HepG2 (cell line): ENCODE measurements around the gene GPR62. TPM values are rescaled to one million over a fixed set of nuclear protein-coding genes. Genes with fewer than 3 reads are reported as not detected.

ENCODE experiments used
- CREB1 ChIP-seq, 2 experiments: fragments of 450-650 bp in 1 of 2; IDR thresholded peaks; 2 replicates each; pipeline ENCODE4 v1.6.1; 2016 to 2017; ENCODE audit warnings: control low read depth in 1 of 2, mild to moderate bottlenecking in 1 of 2, missing compliant biosample characterization in 1 of 2, missing genetic modification characterization in 1 of 2
- EP300 ChIP-seq, 3 experiments: sonication (generic) in 1 of 3; formaldehyde crosslinking in 1 of 3; IDR thresholded peaks; 2 replicates each; pipeline versions ENCODE4 v1.5.1 to v1.6.1; 2011 to 2020; ENCODE audit warnings: low read depth in 2 of 3, low read length in 2 of 3, borderline replicate concordance in 1 of 3, improper control_type of control experiment in 1 of 3, mild to moderate bottlenecking in 1 of 3, missing genetic modification reagents in 1 of 3, moderate library complexity in 1 of 3
- KLF16 ChIP-seq, 2 experiments: sonication (generic) in 1 of 2; formaldehyde crosslinking in 1 of 2; IDR thresholded peaks; 2 replicates each; pipeline versions ENCODE4 v1.6.1 to v1.8.0; 2016 to 2023; ENCODE audit warnings: missing genetic modification reagents in 2 of 2, missing compliant biosample characterization in 1 of 2
- MBNL3 ChIP-seq: fragments of 250-450 bp; sonication (Bioruptor Pico); conservative IDR thresholded peaks from 2 replicates; pipeline ENCODE4 v1.8.0; 2022; ENCODE audit warnings: mild to moderate bottlenecking, inconsistent platforms
- NCOA5 ChIP-seq: sonication (generic); formaldehyde crosslinking; IDR thresholded peaks from 2 replicates; pipeline ENCODE4 v1.4.0; 2020; ENCODE audit warnings: missing genetic modification reagents
- NFE2L1 ChIP-seq: sonication (generic); formaldehyde crosslinking; IDR thresholded peaks from 2 replicates; pipeline ENCODE4 v1.4.0; 2020; ENCODE audit warnings: missing genetic modification reagents, mild to moderate bottlenecking, borderline replicate concordance
- RBAK ChIP-seq: sonication (generic); formaldehyde crosslinking; IDR thresholded peaks from 2 replicates; pipeline ENCODE4 v1.5.1; 2020; ENCODE audit warnings: mild to moderate bottlenecking, missing genetic modification reagents
- RFXANK ChIP-seq: IDR thresholded peaks from 2 replicates; pipeline ENCODE4 v1.6.1; 2016
- SUZ12 ChIP-seq: fragments of 150-350 bp; IDR thresholded peaks from 2 replicates; pipeline ENCODE4 v1.6.1; 2014; ENCODE audit warnings: low read depth, low read length
- TBP ChIP-seq: sonication (generic); formaldehyde crosslinking; IDR thresholded peaks from 2 replicates; pipeline ENCODE4 v1.5.0; 2020; ENCODE audit warnings: missing genetic modification reagents
- TRIM24 ChIP-seq: sonication (generic); formaldehyde crosslinking; IDR thresholded peaks from 2 replicates; pipeline ENCODE4 v1.8.0; 2022; ENCODE audit warnings: mild to moderate bottlenecking, missing genetic modification reagents
- ZBTB38 ChIP-seq: sonication (generic); formaldehyde crosslinking; IDR thresholded peaks from 2 replicates; pipeline ENCODE4 v1.5.1; 2020; ENCODE audit warnings: mild to moderate bottlenecking, missing genetic modification reagents
- ZNF124 ChIP-seq: sonication (generic); formaldehyde crosslinking; IDR thresholded peaks from 2 replicates; pipeline ENCODE4 v1.4.0; 2020; ENCODE audit warnings: missing genetic modification reagents
- ZNF232 ChIP-seq: sonication (generic); formaldehyde crosslinking; IDR thresholded peaks from 2 replicates; pipeline ENCODE4 v1.4.0; 2020; ENCODE audit warnings: missing genetic modification reagents, borderline replicate concordance
- ZNF33A ChIP-seq: sonication (generic); formaldehyde crosslinking; IDR thresholded peaks from 2 replicates; pipeline ENCODE4 v1.5.1; 2020; ENCODE audit warnings: missing genetic modification reagents, mild to moderate bottlenecking, moderate library complexity, borderline replicate concordance
- ZNF674 ChIP-seq: sonication (generic); formaldehyde crosslinking; IDR thresholded peaks from 2 replicates; pipeline ENCODE4 v1.5.0; 2020; ENCODE audit warnings: low read depth, mild to moderate bottlenecking, missing genetic modification reagents
- ZNF782 ChIP-seq: sonication (generic); formaldehyde crosslinking; IDR thresholded peaks from 2 replicates; pipeline ENCODE4 v1.4.0; 2020; ENCODE audit warnings: missing genetic modification reagents, mild to moderate bottlenecking, borderline replicate concordance
- ZNF839 ChIP-seq: sonication (generic); formaldehyde crosslinking; IDR thresholded peaks from 2 replicates; pipeline ENCODE4 v1.4.0; 2020; ENCODE audit warnings: missing genetic modification reagents, mild to moderate bottlenecking, borderline replicate concordance
- polyA plus RNA-seq, 8 experiments: library from polyadenylated mRNA; depleted of rRNA in 3 of 8; stranded (reverse) in 7 of 8; unstranded in 1 of 8; fragments of >200 nt; fragmentation: Illumina TruSeq in 4 of 8; extraction: Trizol in 4 of 8; gene quantifications; 2 replicates each; pipeline versions ENCODE4 v1.2.1 to v1.2.3, GENCODE V29; 2011 to 2016; ENCODE audit warnings: low read depth in 4 of 8, missing spikeins in 1 of 8, mixed read lengths in 1 of 8; ENCODE audit not compliant: insufficient read depth in 1 of 8
- total RNA-seq, 5 experiments: library from RNA; depleted of rRNA; stranded (reverse); fragments of >200 nt; fragmentation: Illumina TruSeq; extraction: Trizol; gene quantifications; 2 replicates each; pipeline ENCODE4 v1.2.3, GENCODE V29; 2016; ENCODE audit warnings: low read depth in 1 of 5
- TF ChIP-seq, protein P1 (sequence below): IDR thresholded peaks from 2 replicates; pipeline ENCODE4 v1.6.1; 2016; ENCODE audit warnings: missing genetic modification reagents, missing compliant biosample characterization
- TF ChIP-seq, protein P2 (sequence below): sonication (generic); formaldehyde crosslinking; IDR thresholded peaks from 2 replicates; pipeline ENCODE4 v1.4.0; 2020; ENCODE audit warnings: missing genetic modification reagents, borderline replicate concordance
- TF ChIP-seq, protein P3 (sequence below): sonication (generic); formaldehyde crosslinking; IDR thresholded peaks from 2 replicates; pipeline ENCODE4 v1.4.0; 2020; ENCODE audit warnings: missing genetic modification reagents
- TF ChIP-seq, protein P4 (sequence below): IDR thresholded peaks from 2 replicates; pipeline ENCODE4 v1.6.1; 2016; ENCODE audit warnings: low read depth, control low read depth
- TF ChIP-seq, protein P5 (sequence below): sonication (generic); formaldehyde crosslinking; IDR thresholded peaks from 2 replicates; pipeline ENCODE4 v1.8.0; 2022; ENCODE audit warnings: mild to moderate bottlenecking, missing genetic modification reagents, moderate library complexity

The GPR62 gene
- total and polyA plus RNA-seq, 2 of the 13 experiments (the other 11 are each of a cell fraction or from before 2014, with no cell fraction given), result not detected

DNA sequence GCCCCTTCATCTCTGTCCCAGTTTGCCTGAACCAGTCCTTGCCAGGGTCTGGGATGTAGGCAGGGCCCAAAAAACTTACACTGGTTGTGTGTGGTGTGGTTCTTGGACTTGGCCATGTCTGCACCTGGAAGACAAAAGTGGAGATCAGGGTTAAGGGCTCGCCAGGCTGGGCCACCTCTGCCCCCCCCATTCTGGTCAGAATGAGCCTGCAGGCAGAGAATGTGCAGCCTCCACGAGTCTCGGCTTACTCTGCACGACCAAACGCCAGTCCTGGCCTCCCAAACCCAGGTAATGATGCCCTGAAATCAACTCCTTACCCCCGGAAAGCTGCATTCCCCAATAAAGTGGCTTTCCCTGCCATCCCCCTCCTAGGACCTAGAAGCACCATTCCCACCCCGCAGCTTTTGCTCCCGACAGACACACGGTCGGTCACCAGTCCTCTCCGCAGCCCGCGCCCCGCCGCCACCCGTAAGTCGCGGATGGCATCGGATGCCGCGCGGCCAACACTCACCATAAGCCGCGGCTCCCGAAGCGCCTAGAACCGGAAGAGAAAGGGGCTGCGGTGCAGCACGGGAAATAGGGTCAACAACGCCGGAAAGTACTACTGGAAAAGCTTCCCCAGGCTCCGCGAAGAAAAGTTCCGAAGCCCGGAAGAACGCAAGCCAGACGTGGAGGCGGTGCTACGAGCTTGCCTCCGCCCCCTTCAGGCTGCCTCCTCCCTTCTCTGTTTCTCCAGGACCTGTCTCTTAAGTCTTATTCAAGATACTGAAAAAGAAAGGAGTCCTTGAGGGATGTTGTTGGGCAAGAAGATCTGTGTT, 40.4 kb downstream of the GPR62 start, which contains the start of gene RPL29 (continued):
- TF ChIP-seq ZNF124 (peak; percentile 96), EP300 (IDR thresholded peaks at IDR 0.05; ENCODE audit: low read depth in 2 of 2, low read length in 2 of 2) (peak; percentile 32 to 50; a peak in 2 of 4 replicates), EP300 (CRISPR knock-in tag; IDR thresholded peaks at IDR 0.05; ENCODE audit: borderline replicate concordance) (peak; percentile 61; the same call in 1 of the 2 replicates), ZNF782 (CRISPR knock-in tag) (no peak), ZBTB38 (CRISPR knock-in tag) (peak; percentile 76), TBP (no peak), NFE2L1 (no peak), CREB1 (IDR thresholded peaks at IDR 0.05) (peak; percentile 54; the same call in 1 of the 2 replicates), CREB1 (CRISPR knock-in tag; IDR thresholded peaks at IDR 0.05) (peak; percentile 87), RBAK (CRISPR knock-in tag) (no peak), NCOA5 (CRISPR knock-in tag) (no peak), KLF16 (CRISPR knock-in tag; IDR thresholded peaks at IDR 0.05) (peak in 1 of 2 experiments; percentile 93; a peak in 2 of 4 replicates), TRIM24 (CRISPR knock-in tag) (no peak), ZNF839 (no peak; the same call in 1 of the 2 replicates), ZNF232 (0 out of 2 replicates have a peak, but pooled peaks have one; percentile 42), SUZ12 (peak; percentile 38; the same call in 1 of the 2 replicates), MBNL3 (CRISPR knock-in tag) (no peak), ZNF674 (CRISPR knock-in tag) (no peak), RFXANK (peak; percentile 87; the same call in 1 of the 2 replicates), ZNF33A (CRISPR knock-in tag) (0 out of 2 replicates have a peak, but pooled peaks have one; percentile 18)
- TF ChIP-seq, protein P1, sequence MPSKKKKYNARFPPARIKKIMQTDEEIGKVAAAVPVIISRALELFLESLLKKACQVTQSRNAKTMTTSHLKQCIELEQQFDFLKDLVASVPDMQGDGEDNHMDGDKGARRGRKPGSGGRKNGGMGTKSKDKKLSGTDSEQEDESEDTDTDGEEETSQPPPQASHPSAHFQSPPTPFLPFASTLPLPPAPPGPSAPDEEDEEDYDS, result peak; percentile 96
- TF ChIP-seq, protein P2, sequence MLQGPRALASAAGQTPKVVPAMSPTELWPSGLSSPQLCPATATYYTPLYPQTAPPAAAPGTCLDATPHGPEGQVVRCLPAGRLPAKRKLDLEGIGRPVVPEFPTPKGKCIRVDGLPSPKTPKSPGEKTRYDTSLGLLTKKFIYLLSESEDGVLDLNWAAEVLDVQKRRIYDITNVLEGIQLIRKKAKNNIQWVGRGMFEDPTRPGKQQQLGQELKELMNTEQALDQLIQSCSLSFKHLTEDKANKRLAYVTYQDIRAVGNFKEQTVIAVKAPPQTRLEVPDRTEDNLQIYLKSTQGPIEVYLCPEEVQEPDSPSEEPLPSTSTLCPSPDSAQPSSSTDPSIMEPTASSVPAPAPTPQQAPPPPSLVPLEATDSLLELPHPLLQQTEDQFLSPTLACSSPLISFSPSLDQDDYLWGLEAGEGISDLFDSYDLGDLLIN (CRISPR knock-in tag), result no peak
- TF ChIP-seq, protein P3, sequence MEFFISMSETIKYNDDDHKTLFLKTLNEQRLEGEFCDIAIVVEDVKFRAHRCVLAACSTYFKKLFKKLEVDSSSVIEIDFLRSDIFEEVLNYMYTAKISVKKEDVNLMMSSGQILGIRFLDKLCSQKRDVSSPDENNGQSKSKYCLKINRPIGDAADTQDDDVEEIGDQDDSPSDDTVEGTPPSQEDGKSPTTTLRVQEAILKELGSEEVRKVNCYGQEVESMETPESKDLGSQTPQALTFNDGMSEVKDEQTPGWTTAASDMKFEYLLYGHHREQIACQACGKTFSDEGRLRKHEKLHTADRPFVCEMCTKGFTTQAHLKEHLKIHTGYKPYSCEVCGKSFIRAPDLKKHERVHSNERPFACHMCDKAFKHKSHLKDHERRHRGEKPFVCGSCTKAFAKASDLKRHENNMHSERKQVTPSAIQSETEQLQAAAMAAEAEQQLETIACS (CRISPR knock-in tag), result no peak
- TF ChIP-seq, protein P4, sequence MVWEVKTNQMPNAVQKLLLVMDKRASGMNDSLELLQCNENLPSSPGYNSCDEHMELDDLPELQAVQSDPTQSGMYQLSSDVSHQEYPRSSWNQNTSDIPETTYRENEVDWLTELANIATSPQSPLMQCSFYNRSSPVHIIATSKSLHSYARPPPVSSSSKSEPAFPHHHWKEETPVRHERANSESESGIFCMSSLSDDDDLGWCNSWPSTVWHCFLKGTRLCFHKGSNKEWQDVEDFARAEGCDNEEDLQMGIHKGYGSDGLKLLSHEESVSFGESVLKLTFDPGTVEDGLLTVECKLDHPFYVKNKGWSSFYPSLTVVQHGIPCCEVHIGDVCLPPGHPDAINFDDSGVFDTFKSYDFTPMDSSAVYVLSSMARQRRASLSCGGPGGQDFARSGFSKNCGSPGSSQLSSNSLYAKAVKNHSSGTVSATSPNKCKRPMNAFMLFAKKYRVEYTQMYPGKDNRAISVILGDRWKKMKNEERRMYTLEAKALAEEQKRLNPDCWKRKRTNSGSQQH (CRISPR knock-in tag), result peak; percentile 48; the same call in 1 of the 2 replicates
- TF ChIP-seq, protein P5, sequence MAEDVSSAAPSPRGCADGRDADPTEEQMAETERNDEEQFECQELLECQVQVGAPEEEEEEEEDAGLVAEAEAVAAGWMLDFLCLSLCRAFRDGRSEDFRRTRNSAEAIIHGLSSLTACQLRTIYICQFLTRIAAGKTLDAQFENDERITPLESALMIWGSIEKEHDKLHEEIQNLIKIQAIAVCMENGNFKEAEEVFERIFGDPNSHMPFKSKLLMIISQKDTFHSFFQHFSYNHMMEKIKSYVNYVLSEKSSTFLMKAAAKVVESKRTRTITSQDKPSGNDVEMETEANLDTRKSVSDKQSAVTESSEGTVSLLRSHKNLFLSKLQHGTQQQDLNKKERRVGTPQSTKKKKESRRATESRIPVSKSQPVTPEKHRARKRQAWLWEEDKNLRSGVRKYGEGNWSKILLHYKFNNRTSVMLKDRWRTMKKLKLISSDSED (CRISPR knock-in tag), result no peak; the same call in 1 of the 2 replicates
